GM21528 (cell line): ENCODE measurements around the gene POU2F3.
A peak's percentile ranks its signal among the peaks of the same experiment; 100 is the strongest.

Experiments
- ATAC-seq: cut with Tn5 transposase; IDR thresholded peaks from one replicate; pipeline ENCODE4 v1.9.1; 2021; ENCODE audit warnings: mild to moderate bottlenecking, moderate library complexity; ENCODE audit not compliant: unreplicated experiment, low FRiP score

POU2F3 gene

DNA sequence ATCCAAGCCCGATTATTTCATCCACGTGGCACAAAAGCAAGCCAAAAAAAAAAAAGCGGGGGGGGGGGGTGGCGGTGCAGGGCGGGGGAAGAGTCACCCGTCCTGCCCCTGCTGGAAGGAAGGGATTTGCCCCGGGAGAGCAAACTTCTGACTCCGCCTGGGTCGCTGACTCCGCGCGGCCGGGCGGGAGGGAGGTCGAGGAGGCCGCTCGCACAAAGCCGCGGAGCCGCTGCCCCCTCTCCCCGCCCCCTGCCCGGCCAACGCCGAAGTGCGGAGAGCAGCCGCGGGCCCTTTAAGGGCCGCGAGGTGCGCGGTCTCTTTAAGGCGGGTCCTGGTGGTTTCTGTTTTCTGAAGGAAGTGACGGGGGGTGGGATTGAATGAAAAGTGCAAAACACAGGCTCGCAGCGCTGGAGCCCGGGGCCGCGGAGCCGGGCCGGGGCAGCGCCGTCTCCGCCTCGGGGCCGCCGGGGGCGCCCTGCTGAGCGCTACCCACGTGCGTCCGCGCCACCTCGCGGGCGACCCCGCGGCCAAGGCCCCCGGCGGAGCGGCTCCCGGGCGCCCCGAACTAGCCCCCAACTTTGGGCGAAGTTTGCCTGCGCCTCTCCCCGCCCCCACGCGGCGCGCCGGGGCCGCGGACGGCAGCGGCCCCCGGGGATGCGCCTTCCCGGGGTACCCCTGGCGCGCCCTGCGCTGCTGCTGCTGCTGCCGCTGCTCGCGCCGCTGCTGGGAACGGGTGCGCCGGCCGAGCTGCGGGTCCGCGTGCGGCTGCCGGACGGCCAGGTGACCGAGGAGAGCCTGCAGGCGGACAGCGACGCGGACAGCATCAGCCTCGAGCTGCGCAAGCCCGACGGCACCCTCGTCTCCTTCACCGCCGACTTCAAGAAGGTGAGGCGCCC is 29.1 kb upstream of the POU2F3 start, which contains the start of gene OAF:
TSS of gene OAF (plus strand) at position 407 of the 896 bp plus-strand sequence. CDS start at position 655, 248 bp downstream.
- ATAC-seq, result peak; percentile 91

DNA sequence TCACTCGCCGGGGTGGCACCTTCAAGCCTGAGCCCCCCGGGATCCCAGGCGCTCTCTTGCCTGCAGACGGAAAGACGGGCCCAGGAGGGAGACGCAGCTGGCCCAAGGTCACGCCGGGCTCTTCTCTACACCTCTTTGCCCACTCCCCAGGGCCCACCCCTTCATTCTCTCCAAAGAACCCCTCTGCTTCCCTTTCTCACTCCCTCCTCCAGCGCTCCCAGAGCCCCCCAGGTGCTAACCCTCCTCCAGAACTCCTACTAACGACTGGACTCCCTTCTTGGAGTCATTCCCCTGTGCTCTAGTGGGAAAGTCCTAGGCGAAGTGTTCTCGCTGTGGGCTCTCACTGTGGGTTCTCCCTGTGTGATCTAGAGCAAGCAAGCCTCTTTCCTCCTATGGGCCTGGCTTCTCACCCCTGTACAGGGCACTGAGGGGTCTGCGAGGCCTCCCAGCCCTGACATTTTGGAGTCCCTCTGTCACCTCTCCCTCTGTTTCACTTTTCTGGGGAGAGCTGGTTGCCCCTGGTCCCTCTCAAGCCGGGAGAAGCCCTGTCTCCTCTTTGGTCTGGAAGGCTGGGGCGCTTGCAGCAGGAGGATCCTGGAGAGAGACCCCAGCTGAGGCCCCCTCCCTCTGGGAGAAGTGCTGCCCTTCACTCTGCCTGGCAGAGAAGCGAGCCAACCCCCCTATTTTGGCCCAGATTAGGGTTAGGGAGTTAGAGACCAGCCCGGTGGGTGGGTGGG is 28.2 kb upstream of the POU2F3 start:
- ATAC-seq, result no peak

DNA sequence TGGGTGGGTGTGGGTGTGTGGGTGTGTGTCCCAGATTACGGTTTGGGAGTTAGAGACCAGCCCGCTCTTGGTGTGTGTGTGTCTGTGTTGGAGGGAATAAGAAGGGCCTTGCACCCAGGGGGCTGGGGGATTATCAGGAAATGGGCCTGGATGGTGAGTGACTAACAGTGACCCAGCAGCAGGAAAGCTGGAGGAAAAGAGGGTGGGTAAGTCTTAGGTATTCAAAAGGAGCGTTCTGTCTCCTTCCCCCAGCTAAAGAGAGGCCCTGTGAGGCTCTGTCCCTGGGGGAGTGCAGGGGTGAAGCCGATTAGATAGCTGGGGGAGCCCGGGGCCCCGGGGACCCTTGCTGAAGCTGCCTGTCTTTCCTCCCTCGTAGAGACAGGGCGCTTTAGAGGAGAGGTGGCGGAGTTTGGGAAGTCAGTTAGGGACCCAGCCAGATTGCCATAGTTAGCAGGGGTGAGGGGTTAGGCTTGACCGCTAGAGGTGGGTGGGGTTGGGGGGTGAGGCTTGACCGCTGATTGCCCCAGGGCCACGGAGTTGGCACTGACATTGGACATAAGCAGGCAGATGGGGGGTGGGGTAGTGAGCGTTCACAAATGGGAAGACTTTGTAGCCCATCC is 27.6 kb upstream of the POU2F3 start:
- ATAC-seq, result no peak

- no peak for ATAC-seq
These were observed 27.0 kb upstream of the POU2F3 start for GRCh38 chr11:120212926-120213325.

- ATAC-seq, result no peak
These were observed 25.4 kb upstream of the POU2F3 start for GRCh38 chr11:120214581-120214980.

DNA sequence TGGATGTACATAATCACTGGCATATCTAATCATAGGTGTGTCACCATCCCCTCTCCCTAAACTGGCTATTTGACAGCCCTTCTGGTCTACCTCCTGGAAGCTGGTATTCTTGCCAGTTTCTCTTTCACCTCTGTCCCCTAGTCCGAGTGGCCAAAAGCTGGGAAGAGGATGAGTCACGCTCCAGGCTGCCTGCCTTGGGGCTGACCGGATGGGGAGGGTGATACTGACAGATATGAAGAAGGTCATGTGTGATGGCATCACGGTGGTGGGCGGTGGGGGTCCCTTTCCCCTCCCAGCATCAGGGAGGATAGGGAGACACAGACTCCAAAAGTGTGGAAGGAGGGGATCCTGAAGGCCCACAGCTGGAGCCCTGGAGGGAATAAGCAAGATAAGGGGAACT is 24.3 kb upstream of the POU2F3 start:
- no peak for ATAC-seq

DNA sequence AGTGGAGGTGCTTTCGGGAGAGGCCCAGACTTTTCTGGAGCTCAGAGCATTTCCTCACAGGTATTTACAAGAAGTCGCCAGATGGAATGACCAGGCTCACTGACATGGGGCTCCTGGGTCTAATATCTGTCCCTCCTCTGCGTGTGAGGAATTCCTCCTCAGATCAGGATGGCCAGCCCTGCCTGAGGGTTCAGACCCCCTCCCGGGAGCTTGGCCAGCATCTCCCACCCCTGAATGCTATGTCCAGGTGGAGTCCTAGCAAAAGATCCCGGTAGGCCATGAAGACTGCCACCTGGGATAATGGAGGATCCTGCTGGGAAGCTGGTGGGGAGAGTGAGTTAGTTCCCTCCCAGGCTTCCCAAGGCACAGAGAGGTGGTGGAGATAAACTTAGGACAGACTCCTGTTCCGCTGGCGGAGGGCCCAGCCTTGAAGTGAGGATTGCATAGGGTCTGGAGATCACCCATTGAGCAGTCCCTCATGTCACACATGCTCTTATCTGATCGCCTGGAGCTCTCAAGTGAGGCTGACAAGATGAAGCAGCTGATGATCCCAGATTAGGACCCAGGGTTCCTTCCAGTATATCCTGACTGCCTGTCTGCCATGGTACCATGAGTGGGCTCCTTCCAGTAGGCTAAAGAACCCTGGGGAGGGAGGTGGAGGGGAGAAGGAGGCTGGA is 23.4 kb upstream of the POU2F3 start:
- no peak for ATAC-seq

- no peak for ATAC-seq
These were observed 22.4 kb upstream of the POU2F3 start for GRCh38 chr11:120217526-120217925.

DNA sequence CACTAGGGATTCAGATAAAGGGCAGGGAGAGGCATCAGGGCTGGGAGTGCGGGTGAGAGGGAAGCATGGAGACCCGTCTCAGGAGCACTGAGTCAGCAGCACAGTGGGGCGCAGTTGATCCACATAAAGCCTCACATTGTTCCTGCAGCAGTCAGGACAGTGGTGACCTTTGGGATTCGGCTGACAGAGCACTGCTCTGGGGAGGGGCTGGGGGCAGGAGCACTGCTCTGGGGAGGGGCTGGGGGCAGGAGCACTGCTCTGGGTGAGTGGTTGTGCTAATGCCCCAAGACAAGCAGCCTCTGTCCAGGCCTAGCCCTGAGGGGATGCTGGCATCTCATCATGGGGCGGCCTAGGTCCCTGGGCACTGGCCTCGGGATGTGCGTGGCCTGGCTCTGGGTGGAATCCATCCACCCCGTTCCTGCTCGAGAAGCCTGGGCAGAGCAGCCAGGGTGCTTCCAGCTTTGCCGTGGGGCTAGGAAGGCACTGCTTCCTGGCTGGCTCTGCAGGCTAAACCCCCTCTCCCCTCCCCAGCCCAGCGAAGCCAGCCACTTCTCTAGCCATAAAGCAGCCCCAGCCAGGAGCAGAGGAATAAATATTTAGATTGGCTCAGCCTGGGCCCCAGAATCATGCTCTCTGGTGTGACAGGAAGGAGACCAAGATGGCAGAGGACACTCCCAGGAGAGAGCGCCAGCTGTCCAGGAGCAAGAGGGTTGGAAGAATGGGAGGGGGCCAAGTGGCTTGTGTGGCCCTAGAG is 21.8 kb upstream of the POU2F3 start:
- no peak for ATAC-seq

- ATAC-seq, result no peak
These were observed 21.3 kb upstream of the POU2F3 start for GRCh38 chr11:120218695-120219033.

- no peak for ATAC-seq
These were observed 20.6 kb upstream of the POU2F3 start for GRCh38 chr11:120219232-120219937.

GRCh38 chr11:120219938-120220746 is 19.8 kb upstream of the POU2F3 start:
- no peak for ATAC-seq

DNA sequence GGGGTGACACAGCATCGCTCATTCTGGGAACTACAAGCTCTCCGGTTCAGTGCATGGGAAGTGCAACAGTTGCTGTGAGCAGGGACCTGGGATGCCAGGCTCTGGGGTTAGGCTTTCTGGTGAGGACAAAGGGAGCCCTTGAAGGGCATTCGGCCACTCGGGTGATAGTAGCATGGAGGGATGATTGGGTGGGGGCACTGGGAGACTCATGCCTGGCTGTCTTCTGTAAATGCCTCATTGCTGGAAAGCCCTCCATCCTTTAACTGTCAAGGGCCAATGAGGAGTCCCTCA is 19.2 kb upstream of the POU2F3 start:
- ATAC-seq, result no peak

GRCh38 chr11:120221115-120221752 is 18.7 kb upstream of the POU2F3 start:
- no peak for ATAC-seq

GRCh38 chr11:120222916-120223315 is 17.0 kb upstream of the POU2F3 start:
- ATAC-seq, result no peak

GRCh38 chr11:120223793-120224192 is 16.1 kb upstream of the POU2F3 start:
- ATAC-seq, result no peak

GRCh38 chr11:120224361-120224760 is 15.6 kb upstream of the POU2F3 start:
- no peak for ATAC-seq
